ENCODE data around the gene SERINC2. TPM values are rescaled to one million over a fixed set of nuclear protein-coding genes. Genes with fewer than 3 reads are reported as not detected.

The SERINC2 gene
- total RNA-seq (1 to 10 TPM; 1.4 to 8.7 (median 2.8) TPM), polyA plus RNA-seq (1 to 10 TPM; 1.3 to 4.1 (median 2.4) TPM)
- long read RNA-seq, donor 1, partial matches to known transcripts, result 0 of 3 reads
- long read RNA-seq, donor 1, other reads (novel, unspliced or antisense), result 0 of 3 reads
- long read RNA-seq, donor 2, partial matches to known transcripts, result 0 of 1 reads
- long read RNA-seq, donor 2, other reads (novel, unspliced or antisense), result 0 of 1 reads

- H3K9me3 ChIP-seq, result no peaks in the 10 kb centered on the region
- H3K27ac ChIP-seq, result peak within 1 kb of the TSS in 2 of 8 donors; percentile 61 to 68
- WGBS, 5 donors, result 3 to 13% (median 5%) methylated on average over 7 to 63 of the region's 63 CpGs
- no peaks in the 10 kb centered on the region for H3K36me3 ChIP-seq
- H3K27me3 ChIP-seq (replicated peaks in 1 of 7), result peaks cover 0 to 69% (median 26%) of the 10 kb centered on the region in 7 donors
- H3K4me3 ChIP-seq, result peak within 1 kb of the TSS; percentile 51 to 76 (median 60)
- peak; percentile 76 for DNase-seq
- intact Hi-C loops (cut with DNase I; ENCODE audit: low total_unique reads), result no loop called here
- TF ChIP-seq POLR2A (IDR thresholded peaks at IDR 0.05) (no peak), POLR2AphosphoS5 (IDR thresholded peaks at IDR 0.05) (no peak), CTCF (IDR thresholded peaks at IDR 0.05 in 8 of 11, conservative IDR thresholded peaks at IDR 0.05 in 3 of 11) (no peak)
- peaks cover 6 to 19% (median 14%) of the 10 kb centered on the region in 6 donors for H3K4me1 ChIP-seq
Observed at GRCh38 chr1:31412732-31413404, at the start of gene SERINC2. TSS of gene SERINC2 (plus strand) at chr1:31413213. CDS start at chr1:31413266, 53 bp downstream.

GRCh38 chr1:31364561-31365250 lies 48.3 kb upstream of the SERINC2 start:
- Histone ChIP-seq H3K27me3 (replicated peaks in 1 of 7) (no peaks in the 10 kb centered on the region), H3K4me3 (no peak overlapping the region), H3K36me3 (peaks cover 0 to 90% (median 30%) of the 10 kb centered on the region in 6 donors), H3K9me3 (no peaks in the 10 kb centered on the region), H3K27ac (no peak overlapping the region), H3K4me1 (peaks cover 0 to 19% (median 6%) of the 10 kb centered on the region in 6 donors)
- WGBS, 5 donors, result 95 to 100% (median 98%) methylated on average over 3 of the region's 3 CpGs
- no peak for DNase-seq
- TF ChIP-seq CTCF (IDR thresholded peaks at IDR 0.05 in 8 of 11, conservative IDR thresholded peaks at IDR 0.05 in 3 of 11), result no peak
- no peak for TF ChIP-seq POLR2AphosphoS5 (IDR thresholded peaks at IDR 0.05)
- TF ChIP-seq POLR2A (IDR thresholded peaks at IDR 0.05), result no peak
- intact Hi-C loops (cut with DNase I; ENCODE audit: low total_unique reads), result no loop called here

- H3K27ac ChIP-seq, result no peak overlapping the region
- 64 to 88% (median 86%) methylated on average over 2 of the region's 2 CpGs for WGBS, 5 donors
- H3K27me3 ChIP-seq (replicated peaks in 1 of 7), result no peaks in the 10 kb centered on the region
- intact Hi-C loops (cut with DNase I; ENCODE audit: low total_unique reads), result no loop called here
- DNase-seq, result no peak
- H3K36me3 ChIP-seq, result peaks cover 0 to 69% (median 19%) of the 10 kb centered on the region in 6 donors
- TF ChIP-seq POLR2AphosphoS5 (IDR thresholded peaks at IDR 0.05) (no peak), POLR2A (IDR thresholded peaks at IDR 0.05) (no peak), CTCF (IDR thresholded peaks at IDR 0.05 in 8 of 11, conservative IDR thresholded peaks at IDR 0.05 in 3 of 11) (no peak)
- H3K4me3 ChIP-seq, result no peak overlapping the region
- no peaks in the 10 kb centered on the region for H3K9me3 ChIP-seq
- H3K4me1 ChIP-seq, result peaks cover 0 to 32% (median 10%) of the 10 kb centered on the region in 6 donors
Observed at GRCh38 chr1:31366796-31367195, 46.2 kb upstream of the SERINC2 start.

Measured in spleen (tissue), 13 donors.